Measurements from ENCODE around the gene NEXN. TPM values are rescaled to one million over a fixed set of nuclear protein-coding genes. Genes with fewer than 3 reads are reported as not detected.

The NEXN gene
- total RNA-seq, result 26.4 TPM
- long read RNA-seq, transcript NEXN-201 (12 exons, 3,195 nt), result major isoform, 18 of 69 reads
- long read RNA-seq, partial matches to known transcripts, result 13 of 69 reads
- long read RNA-seq, other reads (novel, unspliced or antisense), result 33 of 69 reads

- Histone ChIP-seq H3K27ac (peak within 1 kb of the TSS; percentile 92), H3K4me3 (peak within 1 kb of the TSS; percentile 72), H3K27me3 (no peaks in the 10 kb centered on the region), H3K36me3 (no peaks in the 10 kb centered on the region), H3K9me3 (no peaks in the 10 kb centered on the region), H3K4me1 (no peaks in the 10 kb centered on the region)
- no peak for TF ChIP-seq CTCF (IDR thresholded peaks at IDR 0.05)
- DNase-seq (peak; percentile 82), ATAC-seq (peak; percentile 83)
- intact Hi-C loops (cut with DNase I), result no loop called here
Measured at GRCh38 chr1:77888081-77888780, at the start of gene NEXN. TSS of gene NEXN (plus strand) at chr1:77888624. CDS start at chr1:77916107, 27,483 bp downstream.

- intact Hi-C loops (cut with DNase I), result no loop called here
- H3K27me3 ChIP-seq, result no peaks in the 10 kb centered on the region
- peaks cover 10% of the 10 kb centered on the region for H3K4me1 ChIP-seq
- DNase-seq (no peak), ATAC-seq (no peak)
- peaks cover 12% of the 10 kb centered on the region for H3K36me3 ChIP-seq
- no peak for TF ChIP-seq CTCF (IDR thresholded peaks at IDR 0.05)
- H3K27ac ChIP-seq, result no peak overlapping the region
- no peak overlapping the region for H3K4me3 ChIP-seq
- no peaks in the 10 kb centered on the region for H3K9me3 ChIP-seq
Measured at GRCh38 chr1:77841574-77841973, 46.9 kb upstream of the NEXN start.

GRCh38 chr1:77845951-77846350 is 42.5 kb upstream of the NEXN start:
- DNase-seq (no peak), ATAC-seq (no peak)
- Histone ChIP-seq H3K27me3 (no peaks in the 10 kb centered on the region), H3K9me3 (no peaks in the 10 kb centered on the region), H3K4me3 (no peak overlapping the region), H3K36me3 (peaks cover 12% of the 10 kb centered on the region), H3K27ac (no peak overlapping the region), H3K4me1 (no peaks in the 10 kb centered on the region)
- no peak for TF ChIP-seq CTCF (IDR thresholded peaks at IDR 0.05)
- intact Hi-C loops (cut with DNase I), result no loop called here

GRCh38 chr1:77846966-77847365 is 41.5 kb upstream of the NEXN start:
- H3K4me1 ChIP-seq, result no peaks in the 10 kb centered on the region
- ATAC-seq, result no peak
- DNase-seq, result no peak
- H3K9me3 ChIP-seq, result no peaks in the 10 kb centered on the region
- H3K27me3 ChIP-seq, result no peaks in the 10 kb centered on the region
- H3K4me3 ChIP-seq, result no peak overlapping the region
- TF ChIP-seq CTCF (IDR thresholded peaks at IDR 0.05), result no peak
- peaks cover 12% of the 10 kb centered on the region for H3K36me3 ChIP-seq
- H3K27ac ChIP-seq, result no peak overlapping the region
- intact Hi-C loops (cut with DNase I), result no loop called here

GRCh38 chr1:77847621-77848080 is 40.8 kb upstream of the NEXN start:
- DNase-seq (no peak), ATAC-seq (no peak)
- Histone ChIP-seq H3K4me3 (no peak overlapping the region), H3K27me3 (no peaks in the 10 kb centered on the region), H3K9me3 (no peaks in the 10 kb centered on the region), H3K27ac (no peak overlapping the region), H3K36me3 (peaks cover 12% of the 10 kb centered on the region), H3K4me1 (no peaks in the 10 kb centered on the region)
- intact Hi-C loops (cut with DNase I), result no loop called here
- TF ChIP-seq CTCF (IDR thresholded peaks at IDR 0.05), result no peak
